HG02763 (cell line): ENCODE results near the gene CDKN2AIP.
"Not testable (repeated sequence)": the region's sequence is repeated elsewhere in the genome, so short reads cannot be mapped to it uniquely, and the experiment has no call there.

ENCODE experiments used
- ATAC-seq: cut with Tn5 transposase; IDR thresholded peaks from one replicate; pipeline ENCODE4 v1.9.1; 2021; ENCODE audit warnings: mild to moderate bottlenecking, moderate library complexity; ENCODE audit not compliant: unreplicated experiment

Gene CDKN2AIP

DNA sequence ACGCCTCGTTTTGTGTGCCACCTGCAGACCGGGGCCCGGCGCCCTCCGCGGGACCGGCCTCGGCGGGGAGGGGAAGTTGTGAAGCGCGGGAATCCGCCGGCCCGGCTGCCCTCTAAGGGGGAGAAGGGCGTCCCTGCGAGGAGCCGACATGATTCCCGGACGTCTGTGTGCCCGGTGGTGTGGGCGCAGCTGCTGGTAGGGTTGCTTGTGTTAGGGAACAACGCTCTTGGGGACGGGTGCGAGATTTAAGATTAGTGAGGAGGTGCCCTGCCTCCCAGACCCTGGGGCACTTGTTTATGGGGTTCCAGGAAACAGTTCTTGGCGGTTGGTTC, 627 bp downstream of the CDKN2AIP start:
- ATAC-seq, result peak; percentile 16

DNA sequence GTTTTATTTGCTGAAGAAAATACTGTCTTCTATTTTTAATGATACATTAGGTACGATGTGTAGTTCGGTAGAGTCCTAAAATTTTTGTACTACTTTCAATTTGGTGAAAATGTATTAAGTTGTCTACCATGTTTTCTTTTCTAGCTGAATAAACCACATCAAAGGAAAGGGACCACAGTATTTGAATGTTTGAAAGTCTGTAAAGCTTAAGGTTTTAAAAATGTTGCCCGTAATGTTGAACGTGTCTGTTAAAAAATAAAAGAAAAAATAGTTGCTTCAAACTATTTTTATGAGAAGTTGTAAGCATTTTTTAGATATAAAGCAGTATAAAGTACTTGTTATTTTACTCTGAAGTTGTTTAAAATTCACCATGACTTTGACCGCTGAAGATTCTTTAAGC, 3.2 kb downstream of the CDKN2AIP start:
- no peak for ATAC-seq

DNA sequence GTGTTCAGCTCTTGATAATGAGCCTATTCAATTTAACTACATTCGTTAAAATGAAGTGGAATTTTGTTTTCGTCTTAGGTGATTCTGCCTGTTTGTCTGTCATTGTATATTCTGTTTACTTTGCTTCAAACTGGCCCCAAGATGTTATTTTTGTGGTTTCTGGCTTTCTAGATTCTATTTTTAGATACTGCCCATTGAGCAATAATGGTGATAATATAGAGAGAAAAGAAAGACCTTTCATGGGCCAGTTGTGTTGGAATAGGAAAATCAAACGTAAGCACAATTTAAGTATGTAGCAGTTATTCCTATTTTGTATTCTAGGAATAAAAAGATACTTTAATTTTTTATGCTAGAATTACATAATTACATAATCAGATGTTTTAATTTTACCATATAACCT, 4.0 kb downstream of the CDKN2AIP start:
- no peak for ATAC-seq

DNA sequence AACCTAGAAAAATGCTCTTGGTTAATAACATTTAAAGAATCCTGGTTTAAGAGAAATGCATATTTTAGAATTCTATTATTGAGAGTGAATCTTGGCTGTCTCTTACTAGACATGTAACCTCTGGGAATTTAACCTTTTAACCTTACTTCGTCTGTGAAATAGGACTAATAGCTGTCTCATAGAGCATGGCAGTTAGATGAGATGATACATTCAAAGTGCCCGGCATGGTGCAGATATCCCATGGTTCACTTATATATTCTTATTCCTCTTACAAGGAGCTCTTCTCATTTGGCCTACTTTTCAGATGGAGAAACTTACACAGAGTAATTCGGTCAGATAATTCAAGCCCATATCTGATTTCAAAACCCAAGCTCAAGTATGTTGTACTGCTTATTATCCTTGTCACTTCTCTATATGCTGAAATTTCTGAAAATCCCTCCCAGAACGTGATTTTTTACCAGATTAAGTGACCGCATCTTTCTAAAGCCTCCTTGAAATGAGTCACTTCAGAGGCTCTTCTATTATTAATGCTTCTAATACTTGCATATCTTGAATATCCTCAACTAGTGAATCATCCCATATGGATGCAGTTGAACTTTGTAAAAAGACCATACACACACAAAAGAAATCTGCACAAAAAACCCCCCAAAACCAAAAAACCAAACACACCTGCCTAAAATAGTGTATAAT, 4.9 kb downstream of the CDKN2AIP start:
- no peak for ATAC-seq

DNA sequence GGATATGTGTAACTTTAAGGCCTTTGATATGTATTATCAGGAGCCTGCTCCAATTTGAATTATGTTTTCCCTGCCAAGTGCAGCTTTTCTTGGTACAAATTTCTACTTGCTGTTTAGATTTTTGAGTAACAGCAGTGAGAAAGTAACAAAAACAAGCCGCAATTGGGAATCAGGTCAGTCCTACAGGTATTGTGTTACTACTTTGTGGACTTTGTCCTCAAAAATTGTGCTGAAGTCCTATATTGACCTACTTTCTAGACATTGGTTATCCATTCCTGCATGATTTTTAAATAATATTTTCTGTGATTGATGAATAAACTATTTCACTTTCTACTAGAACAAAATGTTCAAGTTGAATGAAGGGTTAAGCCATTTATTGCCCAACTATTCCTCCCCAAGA, 5.7 kb downstream of the CDKN2AIP start:
- no peak for ATAC-seq

DNA sequence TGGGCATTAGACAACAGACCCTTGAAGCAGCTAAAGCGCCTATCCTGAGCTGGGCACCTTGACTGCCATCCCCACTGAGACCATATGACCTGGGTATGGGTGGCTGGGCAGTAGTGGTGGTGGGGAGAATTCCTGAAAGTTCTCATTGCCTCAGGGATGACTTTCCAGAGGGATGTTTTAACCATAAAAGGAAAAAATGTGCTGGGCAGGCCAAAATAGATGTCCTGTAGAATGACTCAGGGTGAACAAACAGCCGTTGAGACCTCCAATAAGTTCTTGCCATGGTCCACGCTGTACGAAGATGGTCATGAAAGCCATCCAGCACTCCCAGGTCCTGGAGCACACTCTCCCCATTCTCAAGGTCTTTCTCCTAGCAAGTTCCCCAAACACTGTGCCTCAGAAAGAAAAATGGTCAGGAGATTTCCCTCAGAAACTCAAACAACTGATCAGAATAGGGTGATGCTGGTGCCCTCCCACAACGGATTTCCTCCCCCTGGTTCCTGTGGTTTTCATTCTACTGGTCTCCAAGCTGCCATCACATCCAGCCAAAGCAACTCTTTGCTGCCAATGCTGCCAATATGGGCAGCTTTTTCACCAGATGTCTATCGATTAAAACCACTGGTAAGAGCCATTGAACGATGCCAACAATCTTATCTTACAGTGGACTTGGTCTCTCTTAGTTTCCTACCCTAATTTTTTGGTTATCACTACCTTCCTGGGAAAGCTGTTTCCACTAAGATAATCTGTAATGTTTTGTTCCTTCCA, 11.2 kb downstream of the CDKN2AIP start:
- no peak for ATAC-seq

DNA sequence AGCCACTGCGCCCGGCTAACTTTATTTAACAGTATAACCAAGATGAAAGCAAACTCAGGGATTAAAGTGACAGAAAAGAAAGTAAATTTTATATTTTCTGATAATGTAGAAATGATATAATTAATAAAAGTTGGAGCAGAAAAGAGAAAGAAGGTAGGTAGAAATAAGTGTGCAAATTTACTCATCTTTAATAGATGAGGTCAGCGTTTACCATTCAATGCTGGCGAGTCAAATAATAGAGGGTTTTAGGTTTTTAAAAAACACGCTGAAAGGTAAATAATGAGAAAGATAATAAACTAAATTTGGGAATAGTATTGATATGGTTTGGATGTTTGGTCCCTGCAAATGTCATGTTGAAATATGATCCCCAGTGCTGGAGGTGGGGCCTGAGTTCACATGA, 13.6 kb downstream of the CDKN2AIP start:
- no peak for ATAC-seq

DNA sequence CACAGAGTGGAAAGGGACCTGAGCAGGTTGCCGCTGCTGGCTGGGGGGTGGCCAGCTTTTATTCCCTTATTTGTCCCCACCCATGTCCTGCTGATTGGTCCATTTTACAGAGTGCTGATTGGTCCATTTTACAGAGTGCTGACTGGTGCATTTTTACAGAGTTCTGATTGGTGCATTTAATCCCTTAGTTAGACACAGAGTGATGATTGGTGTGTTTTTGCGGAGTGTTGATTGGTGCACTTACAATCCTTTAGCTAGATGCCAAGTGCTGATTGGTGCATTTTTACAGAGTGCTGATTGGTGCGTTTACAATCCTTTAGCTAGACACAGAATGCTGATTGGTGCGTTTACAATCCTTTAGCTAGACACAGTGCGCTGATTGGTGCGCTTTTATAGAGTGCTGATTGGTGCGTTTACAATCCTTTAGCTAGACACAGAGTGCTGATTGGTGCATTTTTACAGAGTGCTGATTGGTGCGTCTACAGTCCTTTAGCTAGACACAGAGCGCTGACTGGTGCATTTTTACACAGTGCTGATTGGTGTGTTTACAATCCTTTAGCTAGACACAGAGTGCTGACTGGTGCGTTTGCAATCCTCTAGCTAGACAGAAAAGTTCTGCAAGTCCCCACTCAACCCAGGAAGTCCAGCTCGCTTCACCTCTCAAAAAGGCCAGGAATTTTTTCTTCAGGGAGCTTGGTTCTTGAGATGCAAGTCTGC, 19.6 kb downstream of the CDKN2AIP start:
- ATAC-seq, result not testable (repeated sequence)

DNA sequence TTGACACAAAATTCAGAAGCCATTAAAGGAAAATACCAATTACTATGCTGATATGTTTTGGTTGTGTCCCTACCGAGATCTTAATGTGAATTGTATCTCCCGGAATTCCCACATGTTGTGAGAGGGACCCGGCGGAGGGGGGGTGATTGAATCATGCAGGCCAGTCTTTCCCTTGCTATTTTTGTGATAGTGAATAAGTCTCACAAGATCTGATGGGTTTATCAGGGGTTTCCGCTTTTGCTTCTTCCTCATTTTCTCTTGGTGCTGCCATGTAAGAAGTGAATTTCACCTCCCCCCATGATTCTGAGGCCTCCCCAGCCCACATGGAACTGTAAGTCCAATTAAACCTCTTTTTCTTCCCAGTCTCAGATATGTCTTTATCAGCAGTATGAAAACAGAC, 21.4 kb downstream of the CDKN2AIP start:
- not testable (repeated sequence) for ATAC-seq

DNA sequence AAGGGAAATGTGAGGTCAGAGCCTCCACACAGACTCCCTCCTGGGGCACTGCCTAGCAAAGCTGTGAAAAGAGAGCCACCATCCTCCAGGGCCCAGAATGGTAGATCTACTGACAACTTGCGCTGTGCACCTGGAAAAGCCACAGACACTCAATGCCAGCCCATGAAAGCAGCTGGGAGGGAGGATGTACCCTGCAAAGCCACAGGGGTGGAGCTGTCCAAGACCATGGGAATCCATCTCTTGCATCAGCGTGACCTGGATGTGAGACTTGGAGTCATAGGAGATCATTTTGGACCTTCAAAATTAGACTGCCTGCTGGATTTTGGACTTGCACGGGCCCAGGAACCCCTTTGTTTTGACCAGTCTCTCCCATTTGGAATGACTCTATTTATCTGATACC, 22.8 kb downstream of the CDKN2AIP start:
- no peak for ATAC-seq

DNA sequence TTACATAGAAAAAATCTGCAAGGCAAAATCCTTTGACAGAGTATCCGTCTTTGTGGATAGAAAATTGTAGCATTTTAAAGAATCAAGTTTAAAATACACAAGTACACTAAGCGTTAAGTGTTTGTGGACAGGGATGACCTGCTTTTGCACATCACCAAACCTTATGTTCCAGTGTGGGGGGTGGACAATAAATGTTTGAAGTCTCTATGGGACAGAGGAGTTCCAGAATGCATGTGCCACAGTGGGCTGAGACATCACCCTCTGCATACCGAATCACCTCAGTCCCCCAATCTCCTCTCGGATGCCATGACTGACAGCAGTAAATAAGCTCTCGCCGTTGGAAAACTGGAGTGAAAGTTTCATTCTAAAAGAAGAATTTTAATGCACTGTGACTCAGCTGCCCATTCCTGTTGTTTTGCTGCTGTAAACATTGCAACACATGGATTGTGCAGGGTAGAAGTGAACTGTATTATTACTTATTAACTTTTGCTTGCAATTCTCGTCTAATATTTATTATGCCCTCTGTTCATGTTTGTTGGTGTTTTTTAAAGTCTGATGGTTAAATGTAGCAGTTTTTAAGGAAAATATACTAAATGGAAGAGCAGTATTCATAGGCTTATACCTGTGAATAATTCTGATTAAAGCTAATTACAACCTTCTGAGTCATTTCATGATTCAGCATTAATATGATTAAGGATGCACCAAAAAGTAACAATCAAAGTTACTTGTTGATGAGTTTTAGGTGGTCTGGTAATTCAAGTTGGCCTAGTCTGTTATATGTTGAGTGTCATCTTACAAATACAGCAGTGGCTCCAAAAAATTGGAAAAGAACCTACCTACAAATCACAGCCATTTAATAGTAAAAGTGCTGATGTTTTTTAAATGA, 24.0 kb downstream of the CDKN2AIP start:
- no peak for ATAC-seq

DNA sequence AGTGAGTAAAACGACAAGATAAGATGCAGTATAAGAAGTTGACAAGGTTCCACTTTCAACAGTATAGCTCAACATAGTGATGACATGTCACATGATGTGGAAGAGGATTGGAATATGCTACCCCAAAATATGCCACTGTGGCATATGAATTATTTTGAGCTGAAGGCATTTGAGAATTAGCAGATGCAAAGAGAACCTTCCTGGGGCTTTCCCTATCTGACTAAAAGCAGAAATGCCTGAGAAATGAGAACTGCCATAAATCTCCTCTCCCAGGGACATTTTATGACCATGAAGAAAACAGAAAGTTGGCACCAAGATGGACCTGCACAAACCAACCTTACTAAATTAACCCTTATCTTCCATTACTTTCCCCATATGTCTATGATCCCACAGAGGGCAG, 24.8 kb downstream of the CDKN2AIP start:
- ATAC-seq, result no peak

DNA sequence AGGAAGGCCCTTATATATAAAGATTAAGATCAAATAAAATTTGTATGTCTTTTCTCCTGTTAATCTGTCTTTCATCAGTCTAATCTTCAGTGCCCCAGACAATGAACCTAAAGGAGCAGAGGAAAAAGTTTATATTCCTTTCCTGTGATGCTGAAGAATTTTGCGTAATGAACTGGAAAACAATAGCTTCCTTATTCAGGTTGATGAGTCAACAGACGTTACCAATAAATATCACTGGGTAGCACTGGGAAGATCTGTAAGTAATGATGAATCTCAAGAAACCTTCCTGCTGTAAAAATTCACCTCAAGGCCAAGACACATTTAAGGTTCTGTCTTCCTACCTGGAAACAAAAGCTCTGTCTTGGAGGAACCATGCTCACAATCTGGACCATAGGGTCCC, 25.5 kb downstream of the CDKN2AIP start:
- no peak for ATAC-seq

DNA sequence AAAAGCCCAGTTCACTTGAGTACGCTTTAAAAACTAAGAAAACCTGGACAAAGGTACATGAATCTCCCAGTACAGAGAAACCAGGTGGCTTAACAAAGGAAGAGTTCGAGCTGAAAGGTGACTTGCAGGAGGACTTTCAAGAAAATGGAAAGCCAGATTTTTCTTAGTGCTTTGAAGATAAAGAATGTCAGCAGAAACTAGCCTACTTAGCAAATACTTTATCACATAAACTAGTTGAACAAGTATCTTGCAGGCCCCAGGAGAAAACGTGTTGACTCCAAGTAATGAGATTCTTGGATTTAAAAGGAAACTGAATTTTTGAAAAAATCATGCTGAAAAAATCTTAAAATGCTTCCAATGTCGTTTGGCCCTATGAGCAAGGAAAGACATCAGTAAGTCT, 26.4 kb downstream of the CDKN2AIP start:
- ATAC-seq, result no peak

DNA sequence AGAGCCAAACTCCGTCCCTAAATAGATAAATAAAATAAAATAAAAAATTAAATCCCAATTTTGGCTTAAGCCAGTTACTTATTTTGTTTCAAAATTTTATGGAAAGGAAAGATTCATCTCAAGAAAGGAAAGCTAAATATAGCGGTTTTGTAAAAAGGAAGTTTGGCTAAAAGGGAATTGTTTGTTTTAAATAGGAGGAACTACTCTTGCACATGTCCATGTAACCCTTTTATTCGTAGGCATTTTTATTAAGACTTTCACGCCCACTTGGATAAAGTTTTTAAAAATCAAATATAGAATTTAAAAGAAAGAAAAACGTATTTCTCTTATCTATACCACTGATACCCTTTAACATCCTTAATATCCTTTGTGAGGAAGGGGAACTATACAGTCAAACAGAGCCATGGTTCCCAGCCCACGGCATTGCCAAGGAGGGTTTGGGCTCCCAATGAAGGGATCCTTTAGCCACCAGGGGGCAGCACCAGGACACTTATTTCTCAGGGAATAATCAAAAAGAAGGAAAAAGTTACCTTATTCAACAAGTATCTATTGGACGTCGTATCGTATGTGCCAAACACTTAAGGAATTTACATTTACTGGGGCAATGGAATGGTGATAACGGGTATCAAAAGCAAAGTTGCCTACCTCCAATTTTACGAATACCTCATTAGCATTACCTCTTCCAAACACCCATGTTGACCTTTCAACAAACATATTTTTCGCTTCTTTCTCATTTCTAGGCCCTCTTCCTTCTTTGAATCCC, 27.7 kb downstream of the CDKN2AIP start:
- ATAC-seq, result peak; percentile 82

DNA sequence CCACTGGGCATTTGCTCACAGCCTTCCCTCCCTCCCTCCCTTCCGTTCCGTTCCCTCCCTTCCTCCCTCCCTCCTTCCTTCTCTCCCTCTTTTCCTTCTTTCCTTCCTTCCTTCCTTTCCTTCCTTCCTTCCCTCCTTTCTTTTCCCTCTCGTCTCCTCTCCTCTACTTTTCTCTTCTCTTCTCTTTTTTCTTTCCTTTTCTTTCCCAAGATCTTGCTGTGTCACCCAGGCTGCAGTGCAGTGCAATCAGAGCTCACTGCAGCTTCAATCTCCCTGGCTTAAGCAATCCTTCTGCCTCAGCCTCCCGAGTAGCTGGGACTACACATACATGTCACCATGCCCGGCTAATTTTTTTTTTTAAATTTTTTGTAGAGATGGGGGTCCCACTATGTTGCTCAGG, 33.7 kb downstream of the CDKN2AIP start:
- no peak for ATAC-seq

DNA sequence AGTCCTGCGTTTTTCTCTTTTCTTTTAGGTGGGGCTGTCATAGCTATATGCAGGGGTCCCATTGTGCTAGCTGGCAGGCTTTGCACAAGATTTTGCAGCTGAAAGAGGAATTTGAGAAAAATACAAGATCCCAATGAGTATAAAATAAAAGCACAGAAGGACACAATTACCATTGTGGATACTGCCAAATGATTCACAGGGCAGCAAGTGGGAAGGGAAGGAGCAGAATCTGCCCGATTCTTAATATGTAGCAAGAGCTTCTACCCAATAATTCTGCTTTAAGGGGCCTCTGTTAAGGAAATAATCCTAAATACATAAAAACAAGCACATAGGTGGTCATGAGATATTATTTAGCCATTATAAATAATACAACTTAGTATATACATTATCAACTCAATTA, 34.5 kb downstream of the CDKN2AIP start:
- ATAC-seq, result no peak

DNA sequence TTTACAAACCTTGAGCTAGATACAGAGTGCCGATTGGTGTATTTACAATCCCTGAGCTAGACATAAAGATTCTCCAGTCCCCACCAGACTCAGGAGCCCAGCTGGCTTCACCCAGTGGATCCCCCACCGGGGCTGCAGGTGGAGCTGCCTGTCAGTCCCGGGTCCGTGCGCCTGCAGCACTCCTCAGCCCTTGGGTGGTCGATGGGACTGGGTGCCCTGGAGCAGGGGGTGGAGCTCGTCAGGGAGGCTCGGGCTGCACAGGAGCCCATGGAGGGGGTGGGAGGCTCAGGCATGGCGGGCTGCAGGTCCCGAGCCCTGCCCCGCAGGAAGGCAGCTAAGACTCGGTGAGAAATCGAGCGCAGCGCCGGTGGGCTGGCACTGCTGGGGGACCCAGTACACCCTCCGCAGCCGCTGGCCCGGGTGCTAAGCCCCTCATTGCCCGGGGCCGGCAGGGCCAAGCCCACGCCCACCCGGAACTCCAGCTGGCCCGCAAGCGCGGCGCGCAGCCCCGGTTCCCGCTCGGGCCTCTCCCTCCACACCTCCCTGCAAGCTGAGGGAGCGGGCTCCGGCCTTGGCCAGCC, 38.2 kb downstream of the CDKN2AIP start:
- ATAC-seq, result not testable (repeated sequence)

DNA sequence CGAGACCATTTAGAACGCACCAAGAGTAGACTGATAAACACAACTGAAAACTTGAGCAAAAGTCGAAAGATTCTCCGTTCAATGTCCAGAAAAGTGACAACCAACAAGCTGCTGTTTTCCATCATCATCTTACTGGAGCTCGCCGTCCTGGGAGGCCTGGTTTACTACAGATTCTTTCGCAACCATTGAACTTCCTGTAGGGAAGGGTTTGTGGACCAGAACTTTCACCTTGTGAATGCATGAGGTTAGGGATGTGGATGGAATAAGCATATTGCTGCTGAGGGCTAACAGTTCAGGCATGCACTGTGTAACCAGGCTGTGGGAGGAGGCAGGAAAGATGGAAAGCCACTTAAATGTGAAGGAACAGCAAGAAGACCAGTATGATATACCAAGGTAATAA, 39.6 kb downstream of the CDKN2AIP start:
- ATAC-seq, result no peak
